H1 (cell line): ENCODE data around the gene PHACTR2. TPM values are rescaled to one million over a fixed set of nuclear protein-coding genes. Genes with fewer than 3 reads are reported as not detected.

Experiments used
- CTCF ChIA-PET: fragments of 300-600 bp; sonication (Branson Sonifier 250); formaldehyde crosslinking; loops from one replicate; lab custom pipeline; 2021; ENCODE audit not compliant: partially characterized antibody; lab: Charles Lee
- POLR2A ChIA-PET: fragments of 300-600 bp; sonication (Branson Sonifier 250); formaldehyde crosslinking; loops from one replicate; lab custom pipeline; 2021; ENCODE audit warnings: inconsistent platforms; ENCODE audit not compliant: partially characterized antibody; lab: Charles Lee
- DNase-seq, 2 experiments: peaks; one replicate each; pipeline versions ENCODE4 v3.0.0 to v3.0.0-alpha.2; 2010 to 2022; ENCODE audit warnings: low spot score in 2 of 2, low read depth in 1 of 2, mixed read lengths in 1 of 2
- FAIRE-seq: peaks from 2 replicates; lab custom pipeline; 2011; peaks lifted over from hg19 to GRCh38; lab: Jason Lieb, UNC
- H2AFZ ChIP-seq: 2 replicates; pipeline ENCODE4 v1.8.1; 2012; ENCODE audit warnings: low read length, inconsistent platforms
- H2AK5ac ChIP-seq: 2 replicates; pipeline ENCODE4 v1.6.1; 2013; ENCODE audit warnings: low read depth, low read length
- H2BK120ac ChIP-seq: replicated peaks from 2 replicates; pipeline ENCODE3; 2013; ENCODE audit warnings: low read depth, low read length, inconsistent platforms
- H2BK12ac ChIP-seq: 2 replicates; pipeline ENCODE4 v1.6.1; 2013; ENCODE audit warnings: low read depth, low read length
- H2BK15ac ChIP-seq: 2 replicates; pipeline ENCODE4 v1.6.1; 2013; ENCODE audit warnings: low read length
- H2BK20ac ChIP-seq: 2 replicates; pipeline ENCODE4 v1.6.1; 2013; ENCODE audit warnings: low read length
- H2BK5ac ChIP-seq: 2 replicates; pipeline ENCODE4 v1.6.1; 2013; ENCODE audit warnings: low read depth, low read length
- H3K14ac ChIP-seq: 2 replicates; pipeline ENCODE4 v1.6.1; 2013; ENCODE audit warnings: inconsistent platforms; ENCODE audit not compliant: insufficient read length
- H3K18ac ChIP-seq: 2 replicates; pipeline ENCODE4 v1.6.1; 2013; ENCODE audit warnings: low read length; ENCODE audit errors: extremely low read depth
- H3K23ac ChIP-seq: 2 replicates; pipeline ENCODE4 v1.6.1; 2013; ENCODE audit warnings: inconsistent platforms; ENCODE audit not compliant: insufficient read length
- H3K23me2 ChIP-seq: 2 replicates; pipeline ENCODE4 v1.6.1; 2013; ENCODE audit warnings: low read depth, low read length
- H3K27ac ChIP-seq: 2 replicates; pipeline ENCODE4 v1.6.1; 2011; ENCODE audit warnings: low read depth, low read length, inconsistent platforms
- H3K27me3 ChIP-seq, 4 experiments: replicated peaks in 1 of 4; 1 replicate in 1 of 4; 2 replicates in 3 of 4; pipeline versions ENCODE4 v1.6.1 to v1.8.1; 2011 to 2013; ENCODE audit warnings: low read length in 3 of 4, mild to moderate bottlenecking in 3 of 4, inconsistent platforms in 2 of 4, mixed read lengths in 2 of 4, moderate library complexity in 1 of 4; ENCODE audit not compliant: control insufficient read depth in 3 of 4, insufficient read depth in 3 of 4; ENCODE audit errors: extremely low read depth in 1 of 4
- H3K36me3 ChIP-seq, 4 experiments: 2 replicates each; pipeline versions ENCODE4 v1.6.1 to v1.8.1; 2011 to 2013; ENCODE audit warnings: mild to moderate bottlenecking in 4 of 4, low read length in 3 of 4, moderate library complexity in 2 of 4, control low read depth in 1 of 4, inconsistent platforms in 1 of 4; ENCODE audit not compliant: insufficient read depth in 4 of 4, control insufficient read depth in 2 of 4
- H3K4ac ChIP-seq: replicated peaks from 2 replicates; pipeline ENCODE3; 2013; ENCODE audit warnings: low read length, low read depth, mixed read lengths, inconsistent platforms; ENCODE audit not compliant: insufficient read length
- H3K4me1 ChIP-seq, 4 experiments: replicated peaks in 1 of 4; 1 replicate in 1 of 4; 2 replicates in 3 of 4; pipeline versions ENCODE4 v1.6.1 to v1.8.1; 2011 to 2013; ENCODE audit warnings: low read length in 3 of 4, inconsistent platforms in 2 of 4, mixed read lengths in 1 of 4; ENCODE audit not compliant: insufficient read depth in 4 of 4, control insufficient read depth in 3 of 4
- H3K4me2 ChIP-seq, 2 experiments: 2 replicates each; pipeline versions ENCODE4 v1.6.1 to v1.8.1; 2011 to 2013; ENCODE audit warnings: low read depth in 2 of 2, low read length in 2 of 2, control low read depth in 1 of 2, inconsistent platforms in 1 of 2, mild to moderate bottlenecking in 1 of 2; ENCODE audit not compliant: insufficient read depth in 1 of 2
- H3K4me3 ChIP-seq, 4 experiments: fragments of 200-600, 300-600 bp in 1 of 4; sonication (generic), shearing (Covaris generic), sonication (Bioruptor Twin) in 1 of 4; 2 replicates each; pipeline versions ENCODE4 v1.5.1 to v1.8.1; 2011 to 2016; ENCODE audit warnings: low read length in 4 of 4, low read depth in 3 of 4, control low read depth in 2 of 4, inconsistent platforms in 2 of 4, mild to moderate bottlenecking in 2 of 4, mixed read lengths in 1 of 4, moderate library complexity in 1 of 4; ENCODE audit not compliant: insufficient read depth in 2 of 4; ENCODE audit errors: extremely low read depth in 1 of 4
- H3K56ac ChIP-seq: replicated peaks from 2 replicates; pipeline ENCODE3; 2013; ENCODE audit warnings: low read depth, mild to moderate bottlenecking, mixed read lengths, low read length, inconsistent platforms; ENCODE audit not compliant: insufficient read length
- H3K79me1 ChIP-seq: 2 replicates; pipeline ENCODE4 v1.6.1; 2013; ENCODE audit warnings: low read depth, low read length, control low read depth
- H3K79me2 ChIP-seq, 2 experiments: 2 replicates each; pipeline versions ENCODE4 v1.6.1 to v1.8.1; 2012 to 2013; ENCODE audit warnings: low read length in 2 of 2, mild to moderate bottlenecking in 2 of 2, inconsistent platforms in 1 of 2; ENCODE audit not compliant: insufficient read depth in 2 of 2, control insufficient read depth in 1 of 2
- H3K9ac ChIP-seq, 4 experiments: replicated peaks in 1 of 4; 1 replicate in 1 of 4; 2 replicates in 3 of 4; pipeline versions ENCODE4 v1.6.1 to v1.8.1; 2011 to 2013; ENCODE audit warnings: low read depth in 3 of 4, low read length in 3 of 4, control low read depth in 2 of 4, mild to moderate bottlenecking in 2 of 4, moderate library complexity in 2 of 4, inconsistent platforms in 1 of 4; ENCODE audit errors: extremely low read depth in 1 of 4
- H3K9me3 ChIP-seq, 2 experiments: 2 replicates each; pipeline versions ENCODE4 v1.6.1 to v1.8.1; 2012 to 2013; ENCODE audit warnings: mild to moderate bottlenecking in 2 of 2, moderate library complexity in 2 of 2, control low read depth in 1 of 2, inconsistent platforms in 1 of 2, low read depth in 1 of 2, low read length in 1 of 2, mixed read lengths in 1 of 2; ENCODE audit not compliant: insufficient read depth in 2 of 2
- H4K20me1 ChIP-seq, 2 experiments: replicated peaks in 1 of 2; 2 replicates each; pipeline versions ENCODE3 to v1.8.1; 2011 to 2013; ENCODE audit warnings: inconsistent platforms in 2 of 2, low read length in 2 of 2, mild to moderate bottlenecking in 1 of 2; ENCODE audit not compliant: insufficient read depth in 2 of 2, control insufficient read depth in 1 of 2
- H4K5ac ChIP-seq: 2 replicates; pipeline ENCODE4 v1.6.1; 2013; ENCODE audit warnings: low read length, low read depth, mixed read lengths, inconsistent platforms; ENCODE audit not compliant: insufficient read length
- H4K8ac ChIP-seq: 2 replicates; pipeline ENCODE4 v1.8.0; 2013; ENCODE audit warnings: mild to moderate bottlenecking, moderate library complexity, low read length, inconsistent platforms; ENCODE audit not compliant: insufficient read depth; ENCODE audit errors: extremely low read depth
- H4K91ac ChIP-seq: replicated peaks from 2 replicates; pipeline ENCODE3; 2013; ENCODE audit warnings: low read length, mixed read lengths, inconsistent platforms; ENCODE audit not compliant: insufficient read length
- FOSL1 ChIP-seq: IDR thresholded peaks from 2 replicates; pipeline ENCODE4 v1.6.1; 2011; ENCODE audit warnings: mild to moderate bottlenecking, low read depth, low read length, moderate library complexity; ENCODE audit not compliant: insufficient read depth
- MAFK ChIP-seq: IDR thresholded peaks from 2 replicates; pipeline ENCODE4 v1.6.1; 2012; ENCODE audit warnings: low read depth, mild to moderate bottlenecking, improper control_type of control experiment, low read length
- TCF12 ChIP-seq: IDR thresholded peaks from 2 replicates; pipeline ENCODE4 v1.6.1; 2011; ENCODE audit warnings: low read depth, mild to moderate bottlenecking, low read length
- WGBS, 2 experiments: shearing (Covaris generic) in 1 of 2; methylation state at CpG; one replicate each; pipeline versions ENCODE4 v1.1.6 to v1.1.7; 2013 to 2015; ENCODE audit warnings: low lambda C conversion rate in 2 of 2, mixed read lengths in 2 of 2, inconsistent platforms in 1 of 2, low coverage in 1 of 2, missing lambda C conversion rate in 1 of 2; ENCODE audit not compliant: insufficient replicate concordance in 2 of 2, insufficient coverage in 1 of 2, insufficient read length in 1 of 2; ENCODE audit errors: extremely low coverage in 1 of 2, missing lambda C conversion rate in 1 of 2; 5-methylcytosine and 5-hydroxymethylcytosine counted together
- polyA plus RNA-seq, 7 experiments: library from polyadenylated mRNA; depleted of rRNA in 3 of 7; stranded (reverse) in 5 of 7; unstranded in 2 of 7; fragments of >200 nt in 5 of 7; fragments of 200-250 nt in 2 of 7; gene quantifications; 1 replicate in 5 of 7; 2 replicates in 1 of 7; 4 replicates in 1 of 7; pipeline versions ENCODE4 v1.2.1 to v1.2.3, GENCODE V29; 2011 to 2013; ENCODE audit warnings: missing spikeins in 2 of 7, mixed read lengths in 2 of 7
- total RNA-seq: library from RNA; stranded (reverse); fragmentation: NEBNext Ultra II Directional; extraction: Animal tissue kit (Norgen Biotek cat#: 25700); gene quantifications from 2 replicates; pipeline ENCODE4 v1.2.1, GENCODE V29; 2021

The PHACTR2 gene
- total and polyA plus RNA-seq, 2 of the 8 experiments (the other 6 are each of a cell fraction or from before 2014, with no cell fraction given): 16.9 to 131 TPM

GRCh38 chr6:143783077-143783476 is 105.3 kb downstream of the PHACTR2 start:
- H3K4me1 ChIP-seq: no peaks in the 10 kb centered on the region
- H4K8ac ChIP-seq: no peak overlapping the region
- no peak overlapping the region for H2BK12ac ChIP-seq
- CTCF ChIA-PET: no interaction called here
- peak overlapping the region; percentile 59 for H3K56ac ChIP-seq
- no peak for DNase-seq
- no peaks in the 10 kb centered on the region for H3K79me2 ChIP-seq
- H4K91ac ChIP-seq: no peak overlapping the region
- H3K4me2 ChIP-seq: no peak overlapping the region
- no peak overlapping the region for H3K14ac ChIP-seq
- no peaks in the 10 kb centered on the region; the same call in 1 of the 2 replicates for H3K79me1 ChIP-seq
- H2BK15ac ChIP-seq: no peak overlapping the region
- no peak overlapping the region for H3K9ac ChIP-seq
- FAIRE-seq: no peak
- no peak overlapping the region for H3K4me3 ChIP-seq
- no peaks in the 10 kb centered on the region for H3K27me3 ChIP-seq
- 86% methylated on average over 3 of the region's 3 CpGs; no CpG with 5 or more reads in 1 of the 2 experiments for WGBS, 2 experiments
- no peak overlapping the region for H2AFZ ChIP-seq
- no peak overlapping the region for H3K18ac ChIP-seq
- H3K9me3 ChIP-seq: peaks cover 13 to 18% of the 10 kb centered on the region in 2 experiments; a peak in 3 of 4 replicates
- TF ChIP-seq MAFK: peak; percentile 54; the same call in 1 of the 2 replicates
- TF ChIP-seq FOSL1: no peak
- TF ChIP-seq TCF12: no peak
- H4K20me1 ChIP-seq: no peaks in the 10 kb centered on the region
- no peak overlapping the region for H2BK120ac ChIP-seq
- no peak overlapping the region for H2AK5ac ChIP-seq
- H4K5ac ChIP-seq: no peak overlapping the region
- no peak overlapping the region for H2BK5ac ChIP-seq
- H2BK20ac ChIP-seq: no peak overlapping the region
- no peak overlapping the region for H3K23ac ChIP-seq
- no peak overlapping the region for H3K27ac ChIP-seq
- H3K23me2 ChIP-seq: peaks cover 2% of the 10 kb centered on the region; the same call in 1 of the 2 replicates
- no peak overlapping the region for H3K4ac ChIP-seq
- H3K36me3 ChIP-seq: peaks cover 7 to 57% (median 27%) of the 10 kb centered on the region in 4 experiments
- POLR2A ChIA-PET: no interaction called here
